ENCODE data around the gene FUT8.

DNA sequence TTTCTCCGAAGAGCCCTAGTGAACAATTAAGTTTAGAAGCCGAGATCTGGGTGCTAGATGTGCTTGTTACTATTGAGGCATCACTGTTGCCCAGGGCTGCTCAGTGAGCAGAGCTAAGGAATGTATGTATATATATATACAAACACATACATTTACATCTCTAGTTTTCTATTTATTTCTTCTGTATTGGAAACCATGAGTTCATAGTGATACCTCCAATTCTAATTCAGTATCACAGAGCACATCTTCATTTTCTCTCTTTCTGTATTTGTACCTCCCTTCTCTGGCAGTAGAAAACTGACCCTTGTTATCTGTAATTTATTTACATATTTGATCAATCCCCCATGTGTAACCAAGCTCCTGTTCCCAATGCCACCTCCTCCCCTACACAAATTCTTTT, 40.7 kb upstream of the FUT8 start:
- no peak for TF ChIP-seq EZH2phosphoT487 (IDR thresholded peaks at IDR 0.05; ENCODE audit: borderline replicate concordance)
- TF ChIP-seq, protein P1, sequence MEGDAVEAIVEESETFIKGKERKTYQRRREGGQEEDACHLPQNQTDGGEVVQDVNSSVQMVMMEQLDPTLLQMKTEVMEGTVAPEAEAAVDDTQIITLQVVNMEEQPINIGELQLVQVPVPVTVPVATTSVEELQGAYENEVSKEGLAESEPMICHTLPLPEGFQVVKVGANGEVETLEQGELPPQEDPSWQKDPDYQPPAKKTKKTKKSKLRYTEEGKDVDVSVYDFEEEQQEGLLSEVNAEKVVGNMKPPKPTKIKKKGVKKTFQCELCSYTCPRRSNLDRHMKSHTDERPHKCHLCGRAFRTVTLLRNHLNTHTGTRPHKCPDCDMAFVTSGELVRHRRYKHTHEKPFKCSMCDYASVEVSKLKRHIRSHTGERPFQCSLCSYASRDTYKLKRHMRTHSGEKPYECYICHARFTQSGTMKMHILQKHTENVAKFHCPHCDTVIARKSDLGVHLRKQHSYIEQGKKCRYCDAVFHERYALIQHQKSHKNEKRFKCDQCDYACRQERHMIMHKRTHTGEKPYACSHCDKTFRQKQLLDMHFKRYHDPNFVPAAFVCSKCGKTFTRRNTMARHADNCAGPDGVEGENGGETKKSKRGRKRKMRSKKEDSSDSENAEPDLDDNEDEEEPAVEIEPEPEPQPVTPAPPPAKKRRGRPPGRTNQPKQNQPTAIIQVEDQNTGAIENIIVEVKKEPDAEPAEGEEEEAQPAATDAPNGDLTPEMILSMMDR (conservative IDR thresholded peaks at IDR 0.05; ENCODE audit: low read length) = no peak

Data from Loucy (cell line).